ENCODE measurements around the gene ZFR2.
A peak's percentile ranks its signal among the peaks of the same experiment; 100 is the strongest.

ZFR2 gene

DNA sequence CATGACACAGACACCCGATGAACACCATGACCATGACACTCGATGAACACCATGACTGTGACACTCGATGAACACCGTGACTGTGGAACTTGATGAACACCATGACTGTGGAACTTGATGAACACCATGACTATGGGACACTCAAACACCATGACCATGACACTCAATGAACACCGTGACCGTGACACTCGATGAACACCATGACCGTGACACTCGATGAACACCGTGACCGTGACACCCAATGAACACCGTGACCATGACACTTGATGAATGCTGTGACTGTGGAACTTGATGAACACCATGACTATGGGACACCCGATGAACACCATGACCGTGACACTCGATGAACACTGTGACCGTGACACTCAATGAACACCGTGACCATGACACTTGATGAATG is 31.5 kb downstream of the ZFR2 start:
- DNase-seq (ENCODE audit: low read depth, low spot score), result no peak

GRCh38 chr19:3836887-3837286 is 32.0 kb downstream of the ZFR2 start:
- no peak for DNase-seq (ENCODE audit: low read depth, low spot score)

- DNase-seq (ENCODE audit: low read depth, low spot score), result no peak
These were observed 33.8 kb downstream of the ZFR2 start for GRCh38 chr19:3835055-3835435.

DNA sequence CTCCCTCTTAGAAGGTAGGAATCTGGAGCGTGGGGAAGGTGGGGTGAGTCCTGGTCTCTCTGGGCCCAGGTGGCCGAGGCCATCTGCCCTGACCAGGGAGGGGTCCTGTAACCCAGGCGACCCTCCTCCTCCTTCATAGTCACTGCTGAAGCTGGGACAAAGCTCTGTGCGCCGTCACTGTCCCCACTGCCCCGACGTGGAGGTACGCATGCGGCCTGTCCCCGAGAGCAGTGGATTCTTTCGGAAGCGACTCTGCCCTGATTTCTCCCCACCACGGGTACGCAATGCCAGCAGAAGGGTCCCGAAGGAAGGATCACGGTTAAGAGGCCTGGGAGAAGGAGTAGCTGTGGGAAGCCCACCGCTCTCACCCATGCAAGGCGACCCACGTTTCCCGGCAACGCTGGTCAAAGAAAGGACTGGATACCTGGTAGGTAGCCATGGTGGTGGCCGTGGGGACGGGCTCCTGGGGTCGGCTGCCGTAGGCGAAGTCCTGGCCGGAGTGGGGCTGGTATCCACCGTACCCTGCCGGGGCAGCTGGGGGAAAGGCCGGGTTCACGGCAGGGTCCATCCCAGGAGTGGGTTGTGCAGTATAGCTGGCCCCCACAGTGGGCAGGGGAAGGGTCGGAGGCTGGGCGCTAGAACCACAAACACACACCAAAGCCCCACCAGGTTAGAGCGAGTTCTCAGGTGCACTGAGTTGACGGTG is 34.3 kb downstream of the ZFR2 start:
- DNase-seq (ENCODE audit: low read depth, low spot score), result no peak

GRCh38 chr19:3833578-3834348 is 35.1 kb downstream of the ZFR2 start:
- no peak for DNase-seq (ENCODE audit: low read depth, low spot score)

GRCh38 chr19:3832001-3832400 is 36.8 kb downstream of the ZFR2 start:
- no peak for DNase-seq (ENCODE audit: low read depth, low spot score)

- no peak for DNase-seq (ENCODE audit: low read depth, low spot score)
These were observed 37.2 kb downstream of the ZFR2 start for GRCh38 chr19:3831601-3832000.

DNA sequence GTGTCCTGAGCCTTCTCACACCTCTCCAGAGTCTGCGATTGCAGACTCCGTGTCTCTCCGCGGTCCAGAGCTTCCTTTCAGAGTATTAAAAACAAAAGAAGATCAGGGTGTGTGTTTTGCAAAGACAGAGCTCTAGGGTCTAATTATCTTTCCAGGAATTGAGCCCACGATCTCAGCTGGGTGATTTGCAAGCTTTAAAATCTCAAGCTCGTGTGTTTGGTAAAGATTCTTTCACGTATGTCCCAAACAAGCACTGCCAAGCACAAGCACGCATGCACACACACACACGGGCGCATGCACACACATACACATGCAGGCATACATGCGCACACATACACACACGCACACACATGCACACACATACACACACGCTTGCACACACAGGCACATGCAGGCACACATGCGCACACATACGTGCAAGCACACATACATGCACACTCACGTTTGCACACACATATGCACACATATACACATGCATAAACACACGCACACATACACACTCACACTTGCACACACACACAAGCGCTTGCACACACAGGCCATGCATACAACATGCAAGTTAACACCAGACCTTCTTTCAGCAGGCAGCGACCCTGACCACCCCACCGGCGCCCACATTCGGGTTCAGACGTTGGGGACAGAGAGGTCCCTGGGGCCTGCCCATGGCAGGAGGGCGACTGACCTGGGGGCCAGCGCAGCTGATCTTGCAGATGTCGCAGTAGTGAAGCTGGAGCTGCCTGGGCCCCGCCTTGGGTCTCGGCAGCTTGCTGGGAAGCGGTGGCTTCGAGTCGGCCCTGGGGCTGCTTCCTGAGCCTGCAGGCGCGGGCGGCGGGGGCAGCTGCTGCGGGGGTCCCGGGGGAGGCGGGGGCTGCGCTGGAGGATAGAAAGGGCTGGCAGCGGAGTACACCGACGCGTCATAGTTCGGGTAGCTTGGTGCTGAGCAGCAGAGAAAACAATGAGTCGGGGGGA is 37.9 kb downstream of the ZFR2 start:
- DNase-seq (ENCODE audit: low read depth, low spot score), result no peak

DNA sequence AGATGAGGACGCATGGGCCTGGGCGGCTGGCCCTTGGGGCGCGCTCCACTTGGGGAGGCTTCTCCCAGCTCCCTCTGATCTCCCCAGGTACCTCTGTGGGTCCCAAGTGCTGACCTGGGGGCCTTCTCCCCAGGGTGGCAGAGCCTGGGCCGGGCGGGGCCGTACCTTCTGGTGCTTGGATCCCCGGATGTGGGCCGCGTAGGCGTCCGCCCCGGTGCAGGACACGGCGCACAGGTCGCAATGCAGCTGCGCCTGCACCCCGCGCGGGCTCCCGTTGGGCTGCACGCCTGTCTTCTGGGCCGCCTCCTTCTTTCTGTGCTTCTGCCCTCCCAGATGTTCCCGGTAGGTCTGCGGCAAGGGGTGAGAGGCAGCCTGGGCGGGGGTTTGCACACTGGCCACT is 41.5 kb downstream of the ZFR2 start:
- no peak for DNase-seq (ENCODE audit: low read depth, low spot score)

DNA sequence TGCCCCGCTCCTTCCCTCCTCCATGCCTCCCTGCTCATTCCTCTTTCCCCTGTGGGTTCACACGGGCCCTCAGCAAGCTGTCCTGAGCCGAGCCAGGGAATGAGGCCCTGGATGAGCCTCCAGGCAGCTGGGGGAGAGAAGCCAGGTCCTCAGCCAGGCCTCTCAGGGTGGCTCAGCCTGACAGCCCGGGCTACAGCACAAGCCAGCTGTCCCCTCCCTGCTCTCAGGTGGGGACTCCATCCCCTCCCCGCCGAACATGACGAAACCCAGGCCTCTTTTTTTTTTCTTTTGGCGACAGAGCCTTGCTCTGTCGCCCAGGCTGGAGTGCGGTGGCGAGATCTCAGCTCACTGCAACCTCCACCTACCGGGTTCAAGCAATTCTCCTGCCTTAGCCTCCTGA is 42.7 kb downstream of the ZFR2 start:
- DNase-seq (ENCODE audit: low read depth, low spot score), result no peak

GRCh38 chr19:3825286-3825956 is 43.4 kb downstream of the ZFR2 start:
- DNase-seq (ENCODE audit: low read depth, low spot score), result no peak

DNA sequence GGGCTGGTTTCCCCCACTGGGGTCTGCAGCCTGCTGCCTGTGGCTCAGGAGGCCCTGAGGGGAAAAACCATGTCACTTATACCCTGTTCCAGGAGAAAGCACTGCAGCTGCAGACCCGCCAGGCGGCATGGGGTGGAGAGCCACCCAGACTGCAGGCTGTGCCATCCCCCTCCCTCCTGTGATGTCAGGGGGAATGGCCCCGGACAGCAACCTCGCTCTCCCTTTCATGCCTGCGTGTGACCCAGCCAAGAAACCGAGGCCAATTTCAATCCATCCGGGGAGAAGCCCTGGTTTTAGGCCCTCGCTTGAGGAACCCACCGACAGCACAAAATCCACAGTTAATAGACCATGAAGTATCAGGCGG is 45.5 kb downstream of the ZFR2 start:
- DNase-seq (ENCODE audit: low read depth, low spot score), result no peak

DNA sequence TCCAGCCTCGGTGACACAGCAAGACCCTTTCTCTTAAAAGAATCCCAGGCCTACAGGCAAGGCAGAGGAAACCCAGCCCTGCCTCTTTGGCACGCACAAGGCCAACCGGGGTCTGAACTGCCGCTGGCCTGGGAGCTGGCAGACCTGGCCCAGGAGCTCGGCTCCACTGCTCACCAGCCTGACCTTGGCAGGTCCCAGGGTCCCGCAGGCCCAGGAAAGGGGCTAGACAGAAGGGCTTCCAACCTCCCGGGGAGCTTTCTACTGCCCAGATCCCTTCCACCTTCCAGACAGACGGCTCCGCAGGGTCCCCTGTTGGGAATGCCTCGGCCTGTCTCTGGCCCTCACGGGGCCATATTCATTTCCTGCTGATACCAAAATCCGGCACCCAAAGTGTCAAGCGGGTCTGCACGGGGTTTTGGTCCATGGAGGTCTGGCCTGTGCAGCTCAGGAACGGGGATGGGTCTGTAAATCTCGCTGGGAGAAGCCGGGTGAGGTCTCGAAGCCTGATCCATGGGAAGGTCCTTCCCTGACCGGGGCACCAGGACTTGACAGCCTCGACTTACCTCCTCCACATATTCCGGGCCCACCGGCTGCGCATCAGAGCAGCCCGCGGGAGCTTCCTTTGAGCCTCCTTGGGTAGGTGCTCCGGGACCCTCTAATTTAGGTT is 46.0 kb downstream of the ZFR2 start:
- DNase-seq (ENCODE audit: low read depth, low spot score), result no peak

DNA sequence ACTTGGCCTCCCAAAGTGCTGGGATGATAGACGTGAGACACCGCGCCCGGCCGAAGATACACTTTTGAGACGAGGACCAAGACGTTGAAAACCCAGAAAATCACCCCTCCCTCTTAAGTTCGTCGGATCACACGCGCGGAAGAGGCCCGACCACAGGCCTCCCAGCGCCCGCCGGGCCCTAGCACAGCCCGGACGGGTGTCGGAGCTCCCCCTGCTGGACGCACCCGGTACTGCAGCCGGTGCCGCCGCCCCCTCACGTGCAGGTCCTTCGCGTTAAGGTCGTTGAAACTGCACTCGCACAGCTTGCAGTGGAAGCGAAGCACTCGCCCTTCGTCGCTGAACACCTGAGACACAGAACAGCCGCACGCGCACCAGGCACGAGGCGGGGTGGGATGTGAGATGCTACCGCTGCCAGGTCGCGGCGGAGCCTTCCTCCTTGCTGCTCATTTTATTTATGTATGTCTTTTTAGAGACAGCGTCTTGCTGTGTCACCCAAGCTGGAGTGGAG is 46.9 kb downstream of the ZFR2 start:
- DNase-seq (ENCODE audit: low read depth, low spot score), result peak; percentile 66

- no peak for DNase-seq (ENCODE audit: low read depth, low spot score)
These were observed 47.7 kb downstream of the ZFR2 start for GRCh38 chr19:3821156-3821555.

- DNase-seq (ENCODE audit: low read depth, low spot score), result no peak
These were observed 48.8 kb downstream of the ZFR2 start for GRCh38 chr19:3819989-3820388.

- DNase-seq (ENCODE audit: low read depth, low spot score), result no peak
These were observed 49.9 kb downstream of the ZFR2 start for GRCh38 chr19:3818918-3819317.

GRCh38 chr19:3818466-3818865 is 50.4 kb downstream of the ZFR2 start:
- no peak for DNase-seq (ENCODE audit: low read depth, low spot score)

DNA sequence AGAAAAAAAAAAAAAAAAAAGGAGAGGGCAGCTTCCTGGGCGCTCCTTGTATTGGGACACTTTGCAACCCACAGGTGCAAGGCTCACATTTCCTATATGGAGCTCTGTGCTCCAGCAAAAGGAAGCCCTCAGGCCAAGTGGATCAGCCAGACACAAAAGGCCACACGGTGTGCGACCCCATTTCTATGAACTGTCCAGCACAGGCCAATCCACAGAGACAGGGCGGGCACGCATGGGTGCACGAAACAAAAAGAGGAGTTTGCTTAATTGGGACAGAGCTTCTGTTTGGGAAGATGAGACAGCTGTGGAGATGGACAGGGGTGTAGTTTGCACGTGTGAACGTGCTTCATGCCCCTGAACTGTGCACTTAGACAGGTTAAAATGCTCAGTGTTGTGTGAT is 51.1 kb downstream of the ZFR2 start:
- no peak for DNase-seq (ENCODE audit: low read depth, low spot score)

GRCh38 chr19:3816566-3817218 is 52.1 kb downstream of the ZFR2 start:
- DNase-seq (ENCODE audit: low read depth, low spot score), result no peak

All from activated CD4-positive, CD25-positive, alpha-beta regulatory T cell treated with anti-CD3 and anti-CD28 coated beads, Interleukin-2, amount 50 U/mL, for 16 hours (primary cell).